Tibial nerve (tissue), 4 donors: Measurements from ENCODE around the gene CYTH3.

Source experiments
- EP300 ChIP-seq, 2 donors: sonication (generic); formaldehyde crosslinking; IDR thresholded peaks; one replicate each; pipeline ENCODE4 v1.6.1; 2017; ENCODE audit warnings: antibody characterized with exemption in 2 of 2, mild to moderate bottlenecking in 1 of 2
- POLR2A ChIP-seq, 2 donors: fragments of 450-650 bp; IDR thresholded peaks; one replicate each; pipeline ENCODE4 v1.6.1; 2017; ENCODE audit warnings: antibody characterized with exemption in 2 of 2, mild to moderate bottlenecking in 2 of 2, moderate library complexity in 2 of 2
- TF ChIP-seq, protein P1 (sequence below), 5 experiments: fragments of 200-600 bp in 3 of 5; fragments of 450-650 bp in 2 of 5; sonication (generic) in 3 of 5; IDR thresholded peaks; one replicate each; pipeline ENCODE4 v1.5.1; 2016 to 2019; ENCODE audit warnings: antibody characterized with exemption in 5 of 5, mild to moderate bottlenecking in 3 of 5, moderate library complexity in 2 of 5

DNA sequence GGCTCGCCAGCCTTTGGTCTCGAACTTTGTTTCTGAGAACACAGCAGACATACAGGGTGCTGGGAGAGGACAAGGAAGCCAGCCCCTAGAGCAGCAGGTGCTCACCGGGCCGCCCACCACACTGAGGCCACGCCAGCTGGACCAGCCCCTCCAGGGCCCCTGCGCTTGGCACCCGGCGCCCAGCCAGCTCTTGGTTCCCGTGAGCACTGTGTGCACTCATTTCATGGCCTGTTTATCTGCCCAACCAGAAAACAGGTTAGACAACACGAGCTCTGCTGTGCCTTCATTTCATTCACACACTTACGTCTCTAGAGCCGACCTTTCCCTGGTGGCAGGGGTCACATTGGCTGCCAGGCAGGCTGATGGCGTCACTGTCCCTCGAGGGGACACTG is 104.0 kb downstream of the CYTH3 start:
- TF ChIP-seq, protein P1, sequence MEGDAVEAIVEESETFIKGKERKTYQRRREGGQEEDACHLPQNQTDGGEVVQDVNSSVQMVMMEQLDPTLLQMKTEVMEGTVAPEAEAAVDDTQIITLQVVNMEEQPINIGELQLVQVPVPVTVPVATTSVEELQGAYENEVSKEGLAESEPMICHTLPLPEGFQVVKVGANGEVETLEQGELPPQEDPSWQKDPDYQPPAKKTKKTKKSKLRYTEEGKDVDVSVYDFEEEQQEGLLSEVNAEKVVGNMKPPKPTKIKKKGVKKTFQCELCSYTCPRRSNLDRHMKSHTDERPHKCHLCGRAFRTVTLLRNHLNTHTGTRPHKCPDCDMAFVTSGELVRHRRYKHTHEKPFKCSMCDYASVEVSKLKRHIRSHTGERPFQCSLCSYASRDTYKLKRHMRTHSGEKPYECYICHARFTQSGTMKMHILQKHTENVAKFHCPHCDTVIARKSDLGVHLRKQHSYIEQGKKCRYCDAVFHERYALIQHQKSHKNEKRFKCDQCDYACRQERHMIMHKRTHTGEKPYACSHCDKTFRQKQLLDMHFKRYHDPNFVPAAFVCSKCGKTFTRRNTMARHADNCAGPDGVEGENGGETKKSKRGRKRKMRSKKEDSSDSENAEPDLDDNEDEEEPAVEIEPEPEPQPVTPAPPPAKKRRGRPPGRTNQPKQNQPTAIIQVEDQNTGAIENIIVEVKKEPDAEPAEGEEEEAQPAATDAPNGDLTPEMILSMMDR (IDR thresholded peaks at IDR 0.05), result no peak
- TF ChIP-seq POLR2A (IDR thresholded peaks at IDR 0.05) (no peak), EP300 (IDR thresholded peaks at IDR 0.05) (no peak)
